SK-N-SH (cell line): ENCODE results near the gene SAMD4A. TPM values are rescaled to one million over a fixed set of nuclear protein-coding genes. Genes with fewer than 3 reads are reported as not detected.

Source experiments
- CTCF ChIA-PET: fragments of 300-600, 350-600 bp; formaldehyde crosslinking; extraction: SDS; loops from one replicate; lab custom pipeline; 2021; lab: Yijun Ruan, JAX
- POLR2A ChIA-PET: fragments of 350-600 bp; sonication (Branson Sonifier 250); formaldehyde crosslinking; extraction: SDS; loops from one replicate; lab custom pipeline; 2020; ENCODE audit warnings: antibody characterized with exemption, inconsistent platforms; lab: Yijun Ruan, JAX
- DNase-seq: peaks from one replicate; pipeline ENCODE4 v3.0.0; 2012
- H2AFZ ChIP-seq: fragments of 200-600 bp; sonication (generic); 2 replicates; pipeline ENCODE4 v1.8.1; 2016; ENCODE audit warnings: antibody characterized with exemption, mild to moderate bottlenecking, low read depth
- H3F3A ChIP-seq: fragments of 200-600 bp; sonication (generic); replicated peaks from 2 replicates; pipeline ENCODE3; 2016; ENCODE audit warnings: antibody characterized with exemption, mild to moderate bottlenecking; ENCODE audit not compliant: insufficient read depth
- H3K27ac ChIP-seq, 2 experiments: fragments of 200-500 bp in 1 of 2; fragments of 200-600 bp in 1 of 2; sonication (Bioruptor generic) in 1 of 2; sonication (generic), shearing (Covaris generic) in 1 of 2; 2 replicates each; pipeline versions ENCODE4 v1.5.1 to v1.6.1; 2014 to 2016; ENCODE audit warnings: low read depth in 2 of 2, inconsistent platforms in 1 of 2, low read length in 1 of 2, mild to moderate bottlenecking in 1 of 2, mixed read lengths in 1 of 2
- H3K27me3 ChIP-seq: fragments of 200-600 bp; sonication (generic), shearing (Covaris generic); 2 replicates; pipeline ENCODE4 v1.6.1; 2016; ENCODE audit warnings: mixed run types; ENCODE audit not compliant: insufficient read depth
- H3K36me3 ChIP-seq, 2 experiments: fragments of 200-500 bp in 1 of 2; fragments of 200-600 bp in 1 of 2; sonication (Bioruptor generic) in 1 of 2; sonication (generic) in 1 of 2; replicated peaks in 1 of 2; 2 replicates each; pipeline versions ENCODE3 to v1.5.1; 2014 to 2016; ENCODE audit warnings: low read length in 1 of 2, mild to moderate bottlenecking in 1 of 2; ENCODE audit not compliant: insufficient read depth in 2 of 2, control insufficient read depth in 1 of 2
- H3K4me1 ChIP-seq, 2 experiments: fragments of 200-500 bp in 1 of 2; fragments of 200-600 bp in 1 of 2; sonication (Bioruptor generic) in 1 of 2; sonication (generic), shearing (Covaris generic) in 1 of 2; 2 replicates each; pipeline versions ENCODE4 v1.5.1 to v1.6.1; 2014 to 2016; ENCODE audit warnings: low read depth in 1 of 2, low read length in 1 of 2, mixed run types in 1 of 2; ENCODE audit not compliant: insufficient read depth in 2 of 2, control insufficient read depth in 1 of 2
- H3K4me2 ChIP-seq: fragments of 200-600 bp; sonication (generic), shearing (Covaris generic); 2 replicates; pipeline ENCODE4 v1.6.1; 2017; ENCODE audit warnings: mixed run types
- H3K4me3 ChIP-seq, 2 experiments: fragments of 200-500 bp in 1 of 2; fragments of 200-600 bp in 1 of 2; sonication (Bioruptor generic) in 1 of 2; sonication (generic), shearing (Covaris generic) in 1 of 2; 2 replicates each; pipeline versions ENCODE4 v1.5.1 to v1.8.1; 2014 to 2016; ENCODE audit warnings: low read depth in 2 of 2, inconsistent platforms in 1 of 2, low read length in 1 of 2, mild to moderate bottlenecking in 1 of 2, mixed read lengths in 1 of 2, moderate library complexity in 1 of 2
- H3K79me2 ChIP-seq: fragments of 200-600 bp; sonication (generic); 2 replicates; pipeline ENCODE4 v1.8.1; 2017; ENCODE audit warnings: mild to moderate bottlenecking; ENCODE audit not compliant: insufficient read depth
- H3K9ac ChIP-seq: fragments of 200-600 bp; sonication (generic); 2 replicates; pipeline ENCODE4 v1.6.1; 2017; ENCODE audit warnings: mixed run types
- H3K9me2 ChIP-seq: fragments of 200-600 bp; sonication (generic); 2 replicates; pipeline ENCODE4 v1.6.1; 2017; ENCODE audit warnings: mixed run types
- H3K9me3 ChIP-seq: fragments of 200-600 bp; sonication (generic); 2 replicates; pipeline ENCODE4 v1.6.1; 2017; ENCODE audit warnings: mixed run types, mild to moderate bottlenecking, moderate library complexity
- H4K20me1 ChIP-seq: fragments of 200-600 bp; sonication (generic); 2 replicates; pipeline ENCODE4 v1.6.1; 2017; ENCODE audit warnings: mild to moderate bottlenecking, mixed run types; ENCODE audit not compliant: insufficient read depth
- CHD2 ChIP-seq: fragments of 150-350 bp; IDR thresholded peaks from 2 replicates; pipeline ENCODE4 v1.6.1; 2018; ENCODE audit warnings: low read length; ENCODE audit not compliant: partially characterized antibody
- CTCF ChIP-seq: fragments of 200-600 bp; sonication (generic); IDR thresholded peaks from 2 replicates; pipeline ENCODE4 v1.6.1; 2017; ENCODE audit warnings: antibody characterized with exemption, mild to moderate bottlenecking, moderate library complexity
- ELF1 ChIP-seq: IDR thresholded peaks from 2 replicates; pipeline ENCODE4 v1.4.0; 2012
- EP300 ChIP-seq, 2 experiments: IDR thresholded peaks; 2 replicates each; pipeline versions ENCODE4 v1.4.0 to v1.6.1; 2012; ENCODE audit warnings: borderline replicate concordance in 1 of 2, low read depth in 1 of 2, low read length in 1 of 2
- FOXM1 ChIP-seq: IDR thresholded peaks from 2 replicates; pipeline ENCODE4 v1.4.0; 2012; ENCODE audit warnings: low read depth, mild to moderate bottlenecking
- GABPA ChIP-seq: IDR thresholded peaks from 2 replicates; pipeline ENCODE4 v1.4.0; 2012; ENCODE audit warnings: low read depth, mild to moderate bottlenecking
- NRF1 ChIP-seq: IDR thresholded peaks from 2 replicates; pipeline ENCODE4 v1.6.1; 2012; ENCODE audit warnings: low read depth, mild to moderate bottlenecking, low read length
- PBX3 ChIP-seq: IDR thresholded peaks from 2 replicates; pipeline ENCODE4; 2012
- RFX5 ChIP-seq: IDR thresholded peaks from 2 replicates; pipeline ENCODE4 v1.6.1; 2012; ENCODE audit warnings: mild to moderate bottlenecking, improper control_type of control experiment, low read length
- RXRA ChIP-seq: IDR thresholded peaks from 2 replicates; pipeline ENCODE4 v1.4.0; 2012; ENCODE audit warnings: low read depth, mild to moderate bottlenecking, borderline replicate concordance
- SIN3A ChIP-seq: IDR thresholded peaks from 2 replicates; pipeline ENCODE4 v1.6.1; 2012; ENCODE audit warnings: low read depth, mild to moderate bottlenecking, low read length, moderate library complexity, borderline replicate concordance
- TCF12 ChIP-seq: IDR thresholded peaks from 2 replicates; pipeline ENCODE4 v1.4.0; 2012
- TEAD4 ChIP-seq: IDR thresholded peaks from 2 replicates; pipeline ENCODE4 v1.4.0; 2012; ENCODE audit warnings: mild to moderate bottlenecking, borderline replicate concordance; ENCODE audit not compliant: insufficient read depth
- USF2 ChIP-seq: fragments of 150-350 bp; IDR thresholded peaks from 2 replicates; pipeline ENCODE4 v1.6.1; 2017; ENCODE audit warnings: antibody characterized with exemption, low read length, low read depth, borderline replicate concordance
- ZBTB33 ChIP-seq: IDR thresholded peaks from 2 replicates; pipeline ENCODE4 v1.4.0; 2012; ENCODE audit warnings: low read depth, borderline replicate concordance
- WGBS: methylation state at CpG from one replicate; pipeline ENCODE4 v1.1.6; 2017; ENCODE audit warnings: low lambda C conversion rate; 5-methylcytosine and 5-hydroxymethylcytosine counted together
- polyA plus RNA-seq, 3 experiments: library from polyadenylated mRNA; depleted of rRNA; stranded (reverse); fragments of >200 nt; gene quantifications; 2 replicates each; pipeline ENCODE4 v1.2.3, GENCODE V29; 2012

Gene SAMD4A
- polyA plus RNA-seq, 1 of the 3 experiments (the other 2 are of a cell fraction), result 5.0 TPM

- TF ChIP-seq TEAD4 (no peak), RXRA (no peak), ZBTB33 (no peak), FOXM1 (no peak), RFX5 (no peak), GABPA (no peak), EP300 (IDR thresholded peaks at IDR 0.05; ENCODE audit: borderline replicate concordance in 1 of 2, low read depth in 1 of 2, low read length in 1 of 2) (no peak), TCF12 (no peak), CHD2 (no peak), SIN3A (no peak)
Measured at GRCh38 chr14:54695196-54695595, 128.3 kb downstream of the SAMD4A start (continued).

GRCh38 chr14:54697001-54697400 is 130.1 kb downstream of the SAMD4A start:
- no peak overlapping the region for H2AFZ ChIP-seq
- no peaks in the 10 kb centered on the region for H3K9me2 ChIP-seq
- H3K9me3 ChIP-seq, result no peaks in the 10 kb centered on the region
- H3K9ac ChIP-seq, result no peak overlapping the region
- H3K4me1 ChIP-seq, result peaks cover 10 to 11% of the 10 kb centered on the region in 2 experiments; a peak in 2 of 4 replicates
- no peak overlapping the region for H3K4me3 ChIP-seq
- H3K27ac ChIP-seq, result no peak overlapping the region
- DNase-seq, result no peak
- 91% methylated on average over 5 of the region's 5 CpGs for WGBS
- TF ChIP-seq ELF1, result no peak
- TF ChIP-seq PBX3, result no peak
- TF ChIP-seq USF2, result no peak
- no peak for TF ChIP-seq NRF1
- TF ChIP-seq SIN3A, result no peak
- no peak for TF ChIP-seq RXRA
- TF ChIP-seq GABPA, result no peak
- no peak for TF ChIP-seq CHD2
- TF ChIP-seq CTCF, result no peak
- TF ChIP-seq RFX5, result no peak
- no peak overlapping the region for H3K4me2 ChIP-seq
- POLR2A ChIA-PET, result interaction anchor here (1.2 kb wide), 1 partner anchor 131 kb away, joined by 3 read pairs; no protein-coding TSS in a partner anchor
- H3K79me2 ChIP-seq, result peaks cover 82% of the 10 kb centered on the region
- no peaks in the 10 kb centered on the region for H3K27me3 ChIP-seq
- CTCF ChIA-PET, result interaction anchor here (0.9 kb wide), 1 partner anchor 33 kb away, joined by 3 read pairs; no protein-coding TSS in a partner anchor
- no peaks in the 10 kb centered on the region for H3K36me3 ChIP-seq
- peaks cover 9% of the 10 kb centered on the region for H3F3A ChIP-seq
- peaks cover 34% of the 10 kb centered on the region for H4K20me1 ChIP-seq
